HepG2 (cell line): ENCODE measurements around the gene ATE1. TPM values are rescaled to one million over a fixed set of nuclear protein-coding genes. Genes with fewer than 3 reads are reported as not detected.

ENCODE experiments used
- EED ChIP-seq: sonication (generic); formaldehyde crosslinking; IDR thresholded peaks from 2 replicates; pipeline ENCODE4 v1.5.0; 2020; ENCODE audit warnings: mild to moderate bottlenecking, missing genetic modification reagents
- KDM2A ChIP-seq: sonication (generic); formaldehyde crosslinking; IDR thresholded peaks from 2 replicates; pipeline ENCODE4 v1.4.0; 2020; ENCODE audit warnings: low read depth, missing genetic modification reagents, borderline replicate concordance
- NFIB ChIP-seq: sonication (generic); formaldehyde crosslinking; IDR thresholded peaks from 2 replicates; pipeline ENCODE4 v1.9.0; 2021; ENCODE audit warnings: missing genetic modification reagents, mild to moderate bottlenecking, borderline replicate concordance
- NONO ChIP-seq, 2 experiments: fragments of 450-650 bp in 1 of 2; sonication (generic) in 1 of 2; formaldehyde crosslinking in 1 of 2; IDR thresholded peaks in 1 of 2; conservative IDR thresholded peaks in 1 of 2; 2 replicates each; pipeline versions ENCODE4 v1.6.1 to v1.8.0; 2017 to 2022; ENCODE audit warnings: mild to moderate bottlenecking in 1 of 2, missing genetic modification reagents in 1 of 2, moderate library complexity in 1 of 2
- RELA ChIP-seq: sonication (generic); formaldehyde crosslinking; IDR thresholded peaks from 2 replicates; pipeline ENCODE4 v1.4.0; 2020; ENCODE audit warnings: missing genetic modification reagents
- TIGD3 ChIP-seq: sonication (generic); formaldehyde crosslinking; IDR thresholded peaks from 2 replicates; pipeline ENCODE4 v1.5.1; 2020; ENCODE audit warnings: mild to moderate bottlenecking, missing genetic modification reagents, borderline replicate concordance
- UBTF ChIP-seq: sonication (generic); formaldehyde crosslinking; IDR thresholded peaks from 2 replicates; pipeline ENCODE4 v1.4.0; 2020; ENCODE audit warnings: mild to moderate bottlenecking, missing genetic modification reagents
- ZNF407 ChIP-seq: sonication (generic); formaldehyde crosslinking; IDR thresholded peaks from one replicate; pipeline ENCODE4 v1.5.1; 2020; ENCODE audit warnings: mild to moderate bottlenecking, missing genetic modification reagents; ENCODE audit errors: not compliant biosample characterization
- polyA plus RNA-seq, 8 experiments: library from polyadenylated mRNA; depleted of rRNA in 3 of 8; stranded (reverse) in 7 of 8; unstranded in 1 of 8; fragments of >200 nt; fragmentation: Illumina TruSeq in 4 of 8; extraction: Trizol in 4 of 8; gene quantifications; 2 replicates each; pipeline versions ENCODE4 v1.2.1 to v1.2.3, GENCODE V29; 2011 to 2016; ENCODE audit warnings: low read depth in 4 of 8, missing spikeins in 1 of 8, mixed read lengths in 1 of 8; ENCODE audit not compliant: insufficient read depth in 1 of 8
- total RNA-seq, 5 experiments: library from RNA; depleted of rRNA; stranded (reverse); fragments of >200 nt; fragmentation: Illumina TruSeq; extraction: Trizol; gene quantifications; 2 replicates each; pipeline ENCODE4 v1.2.3, GENCODE V29; 2016; ENCODE audit warnings: low read depth in 1 of 5
- TF ChIP-seq, protein P1 (sequence below): sonication (generic); formaldehyde crosslinking; IDR thresholded peaks from 2 replicates; pipeline ENCODE4 v1.8.0; 2022; ENCODE audit warnings: missing genetic modification reagents, mild to moderate bottlenecking, borderline replicate concordance
- TF ChIP-seq, protein P2 (sequence below): IDR thresholded peaks from 2 replicates; pipeline ENCODE4 v1.6.1; 2012; ENCODE audit warnings: low read length, improper control_type of control experiment

Gene ATE1
- total and polyA plus RNA-seq, 2 of the 13 experiments (the other 11 are each of a cell fraction or from before 2014, with no cell fraction given) = 17.5 to 42.2 TPM

GRCh38 chr10:121927318-121927840 is 452 bp downstream of the ATE1 start (continued):
- TF ChIP-seq NONO (IDR thresholded peaks at IDR 0.05) = no peak
- peak; percentile 52; the same call in 1 of the 2 replicates for TF ChIP-seq NONO (CRISPR knock-in tag; conservative IDR thresholded peaks at IDR 0.05)
- peak; percentile 48; the same call in 1 of the 2 replicates for TF ChIP-seq EED (CRISPR knock-in tag)
- peak; percentile 11; the same call in 1 of the 2 replicates for TF ChIP-seq RELA (CRISPR knock-in tag)
- TF ChIP-seq, protein P1, sequence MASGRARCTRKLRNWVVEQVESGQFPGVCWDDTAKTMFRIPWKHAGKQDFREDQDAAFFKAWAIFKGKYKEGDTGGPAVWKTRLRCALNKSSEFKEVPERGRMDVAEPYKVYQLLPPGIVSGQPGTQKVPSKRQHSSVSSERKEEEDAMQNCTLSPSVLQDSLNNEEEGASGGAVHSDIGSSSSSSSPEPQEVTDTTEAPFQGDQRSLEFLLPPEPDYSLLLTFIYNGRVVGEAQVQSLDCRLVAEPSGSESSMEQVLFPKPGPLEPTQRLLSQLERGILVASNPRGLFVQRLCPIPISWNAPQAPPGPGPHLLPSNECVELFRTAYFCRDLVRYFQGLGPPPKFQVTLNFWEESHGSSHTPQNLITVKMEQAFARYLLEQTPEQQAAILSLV (CRISPR knock-in tag) = 0 out of 2 replicates have a peak, but pooled peaks have one; percentile 2
- TF ChIP-seq TIGD3 = no peak
- TF ChIP-seq KDM2A = peak; percentile 27; the same call in 1 of the 2 replicates
- TF ChIP-seq, protein P2, sequence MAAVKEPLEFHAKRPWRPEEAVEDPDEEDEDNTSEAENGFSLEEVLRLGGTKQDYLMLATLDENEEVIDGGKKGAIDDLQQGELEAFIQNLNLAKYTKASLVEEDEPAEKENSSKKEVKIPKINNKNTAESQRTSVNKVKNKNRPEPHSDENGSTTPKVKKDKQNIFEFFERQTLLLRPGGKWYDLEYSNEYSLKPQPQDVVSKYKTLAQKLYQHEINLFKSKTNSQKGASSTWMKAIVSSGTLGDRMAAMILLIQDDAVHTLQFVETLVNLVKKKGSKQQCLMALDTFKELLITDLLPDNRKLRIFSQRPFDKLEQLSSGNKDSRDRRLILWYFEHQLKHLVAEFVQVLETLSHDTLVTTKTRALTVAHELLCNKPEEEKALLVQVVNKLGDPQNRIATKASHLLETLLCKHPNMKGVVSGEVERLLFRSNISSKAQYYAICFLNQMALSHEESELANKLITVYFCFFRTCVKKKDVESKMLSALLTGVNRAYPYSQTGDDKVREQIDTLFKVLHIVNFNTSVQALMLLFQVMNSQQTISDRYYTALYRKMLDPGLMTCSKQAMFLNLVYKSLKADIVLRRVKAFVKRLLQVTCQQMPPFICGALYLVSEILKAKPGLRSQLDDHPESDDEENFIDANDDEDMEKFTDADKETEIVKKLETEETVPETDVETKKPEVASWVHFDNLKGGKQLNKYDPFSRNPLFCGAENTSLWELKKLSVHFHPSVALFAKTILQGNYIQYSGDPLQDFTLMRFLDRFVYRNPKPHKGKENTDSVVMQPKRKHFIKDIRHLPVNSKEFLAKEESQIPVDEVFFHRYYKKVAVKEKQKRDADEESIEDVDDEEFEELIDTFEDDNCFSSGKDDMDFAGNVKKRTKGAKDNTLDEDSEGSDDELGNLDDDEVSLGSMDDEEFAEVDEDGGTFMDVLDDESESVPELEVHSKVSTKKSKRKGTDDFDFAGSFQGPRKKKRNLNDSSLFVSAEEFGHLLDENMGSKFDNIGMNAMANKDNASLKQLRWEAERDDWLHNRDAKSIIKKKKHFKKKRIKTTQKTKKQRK = no peak
- TF ChIP-seq NFIB (CRISPR knock-in tag) = no peak
- TF ChIP-seq UBTF = peak; percentile 87; the same call in 1 of the 2 replicates
- peak; percentile 1 for TF ChIP-seq ZNF407 (CRISPR knock-in tag)
